ENCODE measurements around the gene OTUD7B. TPM values are rescaled to one million over a fixed set of nuclear protein-coding genes. Genes with fewer than 3 reads are reported as not detected.

Gene OTUD7B
- total and polyA plus RNA-seq, 7 donors: 6.0 to 25.2 (median 17.0) TPM

DNA sequence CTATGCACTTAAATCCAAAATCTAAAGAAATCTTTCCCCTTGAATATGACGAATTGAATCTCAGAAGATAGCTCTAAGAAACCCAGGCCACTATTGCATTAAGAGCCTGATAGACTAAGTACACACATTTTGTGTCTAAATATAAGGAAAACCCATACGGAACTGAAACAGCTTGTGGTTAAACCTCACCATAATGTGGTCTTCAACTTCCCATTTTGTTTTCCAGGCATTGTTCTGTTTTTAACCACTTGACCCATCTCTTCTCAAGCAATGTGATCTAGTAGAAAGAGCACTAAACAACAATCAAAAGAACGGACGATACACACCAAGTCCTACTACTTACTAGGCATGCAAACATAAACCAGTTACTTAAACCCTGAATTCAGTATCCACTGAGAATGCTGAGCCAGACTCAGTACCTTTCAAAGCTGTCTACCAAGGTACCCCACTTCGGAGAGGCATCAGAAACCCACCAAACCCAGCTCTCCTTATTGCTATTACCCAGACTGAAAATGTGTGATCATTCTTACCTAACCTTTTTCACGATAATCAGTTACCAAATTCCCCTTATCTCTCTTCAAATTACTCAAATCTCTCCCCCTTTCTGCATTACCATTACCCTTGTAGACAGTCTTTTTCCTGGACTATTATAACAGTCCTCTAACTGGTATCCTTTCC is 12.8 kb downstream of the OTUD7B start:
- intact Hi-C loops (cut with DNase I): loop anchor here (5.0 kb wide), 1 partner anchor 35 kb away; no protein-coding TSS in a partner anchor
- no peaks in the 10 kb centered on the region for H3K27me3 ChIP-seq
- TF ChIP-seq, protein P1, sequence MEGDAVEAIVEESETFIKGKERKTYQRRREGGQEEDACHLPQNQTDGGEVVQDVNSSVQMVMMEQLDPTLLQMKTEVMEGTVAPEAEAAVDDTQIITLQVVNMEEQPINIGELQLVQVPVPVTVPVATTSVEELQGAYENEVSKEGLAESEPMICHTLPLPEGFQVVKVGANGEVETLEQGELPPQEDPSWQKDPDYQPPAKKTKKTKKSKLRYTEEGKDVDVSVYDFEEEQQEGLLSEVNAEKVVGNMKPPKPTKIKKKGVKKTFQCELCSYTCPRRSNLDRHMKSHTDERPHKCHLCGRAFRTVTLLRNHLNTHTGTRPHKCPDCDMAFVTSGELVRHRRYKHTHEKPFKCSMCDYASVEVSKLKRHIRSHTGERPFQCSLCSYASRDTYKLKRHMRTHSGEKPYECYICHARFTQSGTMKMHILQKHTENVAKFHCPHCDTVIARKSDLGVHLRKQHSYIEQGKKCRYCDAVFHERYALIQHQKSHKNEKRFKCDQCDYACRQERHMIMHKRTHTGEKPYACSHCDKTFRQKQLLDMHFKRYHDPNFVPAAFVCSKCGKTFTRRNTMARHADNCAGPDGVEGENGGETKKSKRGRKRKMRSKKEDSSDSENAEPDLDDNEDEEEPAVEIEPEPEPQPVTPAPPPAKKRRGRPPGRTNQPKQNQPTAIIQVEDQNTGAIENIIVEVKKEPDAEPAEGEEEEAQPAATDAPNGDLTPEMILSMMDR (IDR thresholded peaks at IDR 0.05): no peak
- no peak for TF ChIP-seq POLR2A (IDR thresholded peaks at IDR 0.05)
- TF ChIP-seq POLR2AphosphoS5 (IDR thresholded peaks at IDR 0.05): no peak
- TF ChIP-seq EP300 (IDR thresholded peaks at IDR 0.05): no peak
- H3K4me1 ChIP-seq: peaks cover 0 to 86% (median 62%) of the 10 kb centered on the region in 4 donors
- no peak overlapping the region for H3K4me3 ChIP-seq
- peaks cover 0 to 9% (median 4%) of the 10 kb centered on the region in 4 donors for H3K36me3 ChIP-seq
- DNase-seq: no peak
- 58 to 86% methylated on average over 6 of the region's 6 CpGs for WGBS, 2 donors
- no peak overlapping the region for H3K27ac ChIP-seq
- no peaks in the 10 kb centered on the region for H3K9me3 ChIP-seq

DNA sequence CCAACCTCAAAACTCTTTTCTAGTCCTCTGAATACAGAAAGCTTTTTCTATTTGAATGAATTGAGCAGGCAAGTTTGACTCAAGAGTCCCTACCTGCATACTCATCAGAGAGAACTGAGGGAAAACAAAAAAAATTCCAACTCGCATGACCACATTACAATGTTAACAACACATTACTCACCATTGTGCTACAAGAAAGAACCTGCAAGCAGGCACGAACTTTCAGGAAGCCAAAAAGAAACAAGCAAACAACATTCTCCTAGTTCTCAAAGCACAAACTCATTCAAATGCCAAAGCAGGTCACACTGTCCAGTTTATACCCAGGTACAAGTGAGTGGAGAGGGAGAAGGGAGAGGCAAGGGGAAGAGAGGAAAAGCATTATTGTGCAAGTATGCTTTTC is 14.6 kb downstream of the OTUD7B start:
- Histone ChIP-seq H3K4me3 (no peak overlapping the region), H3K9me3 (no peaks in the 10 kb centered on the region), H3K27ac (no peak overlapping the region), H3K27me3 (no peaks in the 10 kb centered on the region), H3K4me1 (peaks cover 0 to 68% (median 46%) of the 10 kb centered on the region in 4 donors), H3K36me3 (peaks cover 0 to 9% (median 2%) of the 10 kb centered on the region in 4 donors)
- 64 to 68% methylated on average over 2 of the region's 2 CpGs for WGBS, 2 donors
- TF ChIP-seq POLR2AphosphoS5 (IDR thresholded peaks at IDR 0.05) (no peak), POLR2A (IDR thresholded peaks at IDR 0.05) (no peak), EP300 (IDR thresholded peaks at IDR 0.05) (no peak)
- TF ChIP-seq, protein P1 (IDR thresholded peaks at IDR 0.05): no peak
- intact Hi-C loops (cut with DNase I): loop anchor here (5.0 kb wide), 1 partner anchor 36 kb away; no protein-coding TSS in a partner anchor
- no peak for DNase-seq

DNA sequence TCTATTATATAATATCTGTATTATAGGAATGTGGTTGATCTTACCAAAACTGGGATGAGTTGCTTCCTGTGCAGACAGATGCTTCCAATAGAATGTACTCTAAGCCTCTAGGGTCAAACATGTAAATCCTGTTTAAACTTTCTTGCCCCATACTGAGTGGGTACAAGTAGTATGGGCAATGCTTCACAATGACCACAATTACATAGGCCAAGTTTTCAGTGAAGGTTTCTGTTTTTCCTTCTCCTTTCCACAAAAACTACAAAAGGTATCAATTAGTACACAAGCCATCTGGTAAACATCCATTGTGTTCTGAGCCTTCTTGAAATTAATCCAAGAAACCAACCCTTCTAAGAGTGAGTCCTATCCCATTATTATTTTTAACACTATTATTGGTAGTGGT is 16.8 kb downstream of the OTUD7B start:
- no peaks in the 10 kb centered on the region for H3K9me3 ChIP-seq
- H3K4me1 ChIP-seq: peaks cover 0 to 54% (median 35%) of the 10 kb centered on the region in 4 donors
- H3K27ac ChIP-seq: no peak overlapping the region
- no peak for TF ChIP-seq EP300 (IDR thresholded peaks at IDR 0.05)
- TF ChIP-seq POLR2A (IDR thresholded peaks at IDR 0.05): no peak
- TF ChIP-seq POLR2AphosphoS5 (IDR thresholded peaks at IDR 0.05): no peak
- TF ChIP-seq, protein P1 (IDR thresholded peaks at IDR 0.05): no peak
- no peaks in the 10 kb centered on the region for H3K27me3 ChIP-seq
- H3K4me3 ChIP-seq: no peak overlapping the region
- no peak for DNase-seq
- intact Hi-C loops (cut with DNase I): no loop called here
- no peaks in the 10 kb centered on the region for H3K36me3 ChIP-seq

DNA sequence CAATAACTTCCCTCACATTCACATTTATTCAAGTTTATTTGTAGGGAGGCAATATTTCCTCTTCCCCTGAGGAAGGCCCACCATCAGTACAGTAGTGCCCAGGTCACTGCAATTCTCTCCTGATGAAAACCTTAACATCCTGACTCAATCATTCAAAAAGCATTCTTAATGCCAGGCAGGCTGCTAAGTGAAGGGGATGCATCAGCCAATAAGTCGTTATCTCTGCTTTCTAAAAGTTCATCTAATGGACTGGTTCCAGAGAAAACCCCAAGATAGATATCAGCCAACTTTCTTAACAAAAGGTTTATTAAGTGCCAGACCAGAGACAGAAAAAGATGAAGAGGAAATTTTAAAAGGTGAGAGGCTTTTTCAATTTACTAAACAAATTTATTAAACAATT is 17.3 kb downstream of the OTUD7B start:
- Histone ChIP-seq H3K4me1 (peaks cover 0 to 54% (median 34%) of the 10 kb centered on the region in 4 donors), H3K9me3 (no peaks in the 10 kb centered on the region), H3K36me3 (no peaks in the 10 kb centered on the region), H3K4me3 (no peak overlapping the region), H3K27ac (no peak overlapping the region), H3K27me3 (no peaks in the 10 kb centered on the region)
- 77 to 92% methylated on average over 1 of the region's 1 CpG for WGBS, 2 donors
- no peak for DNase-seq
- intact Hi-C loops (cut with DNase I): no loop called here
- TF ChIP-seq EP300 (IDR thresholded peaks at IDR 0.05): no peak
- no peak for TF ChIP-seq POLR2AphosphoS5 (IDR thresholded peaks at IDR 0.05)
- no peak for TF ChIP-seq POLR2A (IDR thresholded peaks at IDR 0.05)
- TF ChIP-seq, protein P1 (IDR thresholded peaks at IDR 0.05): no peak

DNA sequence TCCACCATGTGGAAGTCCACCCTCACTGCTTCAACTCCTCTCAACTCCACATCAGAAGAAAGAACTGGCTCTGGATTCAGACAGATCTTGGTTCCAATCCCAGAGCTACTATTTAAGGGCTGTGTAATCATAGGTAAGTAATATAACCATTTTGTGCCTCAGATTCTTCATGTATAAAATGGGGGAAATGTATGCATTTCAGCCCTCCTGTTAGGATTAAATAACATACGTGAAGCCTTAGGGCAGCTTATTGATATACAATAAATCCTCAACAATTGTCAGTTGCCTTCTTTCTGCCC is 23.3 kb downstream of the OTUD7B start:
- TF ChIP-seq, protein P1 (IDR thresholded peaks at IDR 0.05): no peak
- TF ChIP-seq POLR2AphosphoS5 (IDR thresholded peaks at IDR 0.05): no peak
- TF ChIP-seq EP300 (IDR thresholded peaks at IDR 0.05): no peak
- TF ChIP-seq POLR2A (IDR thresholded peaks at IDR 0.05): no peak
- no peaks in the 10 kb centered on the region for H3K27me3 ChIP-seq
- H3K36me3 ChIP-seq: no peaks in the 10 kb centered on the region
- intact Hi-C loops (cut with DNase I): no loop called here
- no peak overlapping the region for H3K4me3 ChIP-seq
- H3K27ac ChIP-seq: peak overlapping the region in 2 of 4 donors; percentile 14 to 58
- no peaks in the 10 kb centered on the region for H3K9me3 ChIP-seq
- no peak for DNase-seq
- 92 to 96% methylated on average over 1 of the region's 1 CpG for WGBS, 2 donors
- peaks cover 0 to 29% (median 13%) of the 10 kb centered on the region in 4 donors for H3K4me1 ChIP-seq

Data from sigmoid colon (tissue), 7 donors.